LoVo (cell line): ENCODE results near the gene GADD45A.

Experiments used
- DNase-seq: peaks from one replicate; pipeline ENCODE4 v3.0.0-alpha.2; 2016; ENCODE audit warnings: low spot score

Gene GADD45A

GRCh38 chr1:67689267-67690017, 4.4 kb downstream of the GADD45A start:
- DNase-seq: no peak

GRCh38 chr1:67690018-67690363, 5.0 kb downstream of the GADD45A start:
- DNase-seq: no peak

GRCh38 chr1:67690411-67690810, 5.4 kb downstream of the GADD45A start:
- no peak for DNase-seq

- no peak for DNase-seq
Measured at GRCh38 chr1:67691712-67692111, 6.7 kb downstream of the GADD45A start.

GRCh38 chr1:67695963-67696362, 11.0 kb downstream of the GADD45A start:
- DNase-seq: no peak

GRCh38 chr1:67696708-67697107, 11.7 kb downstream of the GADD45A start:
- no peak for DNase-seq

- no peak for DNase-seq
Measured at GRCh38 chr1:67700220-67700619, 15.2 kb downstream of the GADD45A start.

- peak; percentile 75 for DNase-seq
Measured at GRCh38 chr1:67700692-67701410, 15.8 kb downstream of the GADD45A start.

DNA sequence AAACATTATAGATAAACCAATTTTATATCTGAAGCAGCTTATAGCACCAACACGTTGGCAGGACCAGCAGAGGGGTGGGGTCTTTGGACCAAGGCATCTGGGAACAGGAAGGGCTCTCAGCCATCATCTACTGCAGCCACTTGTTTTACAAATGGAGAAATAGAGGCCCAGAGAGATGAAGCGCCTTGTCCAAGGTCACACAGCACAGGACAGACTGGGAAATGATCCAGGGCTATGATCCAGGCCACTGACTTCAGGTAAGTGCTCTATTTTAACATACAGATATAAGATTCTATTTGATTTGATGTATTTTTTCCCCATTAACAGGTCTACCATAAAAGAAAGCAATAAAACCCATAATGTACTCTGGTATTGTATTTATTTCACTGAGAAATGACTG, 16.9 kb downstream of the GADD45A start:
- DNase-seq: no peak

- DNase-seq: no peak
Measured at GRCh38 chr1:67704351-67704750, 19.4 kb downstream of the GADD45A start.

DNA sequence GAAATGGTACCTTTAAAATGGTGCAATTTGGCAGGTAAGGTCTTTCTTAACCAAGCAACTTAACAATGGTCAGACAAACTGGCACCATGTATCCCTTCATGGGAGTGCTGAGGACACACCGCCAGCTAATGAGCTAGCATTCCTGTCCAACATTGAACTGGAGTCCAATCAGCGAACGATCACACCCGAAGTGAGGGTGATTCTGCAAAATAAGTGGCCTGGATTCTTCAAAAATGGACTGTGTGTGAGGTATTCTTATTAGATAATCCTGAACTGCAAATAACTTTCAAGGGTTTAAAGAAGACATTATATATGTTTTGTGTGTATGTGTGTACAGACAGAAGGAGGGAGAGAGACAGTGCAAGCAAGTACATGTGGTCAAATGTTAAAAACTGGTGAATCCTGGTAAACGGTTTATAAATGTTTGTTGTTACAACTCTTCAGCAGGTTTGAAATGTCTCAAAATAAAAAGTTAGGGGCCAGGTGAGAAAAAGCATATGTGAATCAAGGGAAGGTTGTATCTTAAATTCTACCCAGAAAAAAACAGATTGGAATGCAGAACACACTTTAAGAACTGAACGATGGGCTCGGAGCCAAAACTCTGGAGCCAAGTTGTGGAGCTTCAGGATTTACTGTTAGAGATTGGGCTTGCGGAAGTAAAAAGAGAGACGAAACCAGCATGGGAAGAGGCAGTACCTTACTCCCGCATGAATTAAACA, 20.9 kb downstream of the GADD45A start:
- no peak for DNase-seq

GRCh38 chr1:67708606-67709005, 23.6 kb downstream of the GADD45A start:
- no peak for DNase-seq

GRCh38 chr1:67710417-67710816, 25.4 kb downstream of the GADD45A start:
- DNase-seq: no peak

GRCh38 chr1:67711158-67711854, 26.3 kb downstream of the GADD45A start:
- DNase-seq: no peak

DNA sequence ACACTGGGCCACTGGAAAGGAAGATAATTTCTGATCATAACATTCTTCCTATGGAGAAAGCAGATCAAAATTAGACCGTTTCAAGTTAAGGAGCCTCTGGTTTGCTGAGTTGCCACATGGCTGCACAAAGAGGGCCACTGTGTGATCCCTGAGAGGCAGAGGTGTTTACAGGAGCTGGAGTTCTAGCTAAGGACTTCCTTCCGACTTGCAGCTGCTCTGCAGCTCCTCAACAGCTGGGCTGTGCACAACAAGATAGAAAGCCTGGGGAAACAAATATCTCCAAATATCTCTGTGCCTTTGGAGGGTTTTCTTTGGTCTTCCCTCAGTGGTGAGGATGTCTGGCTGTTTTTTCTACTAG, 26.8 kb downstream of the GADD45A start:
- no peak for DNase-seq

DNA sequence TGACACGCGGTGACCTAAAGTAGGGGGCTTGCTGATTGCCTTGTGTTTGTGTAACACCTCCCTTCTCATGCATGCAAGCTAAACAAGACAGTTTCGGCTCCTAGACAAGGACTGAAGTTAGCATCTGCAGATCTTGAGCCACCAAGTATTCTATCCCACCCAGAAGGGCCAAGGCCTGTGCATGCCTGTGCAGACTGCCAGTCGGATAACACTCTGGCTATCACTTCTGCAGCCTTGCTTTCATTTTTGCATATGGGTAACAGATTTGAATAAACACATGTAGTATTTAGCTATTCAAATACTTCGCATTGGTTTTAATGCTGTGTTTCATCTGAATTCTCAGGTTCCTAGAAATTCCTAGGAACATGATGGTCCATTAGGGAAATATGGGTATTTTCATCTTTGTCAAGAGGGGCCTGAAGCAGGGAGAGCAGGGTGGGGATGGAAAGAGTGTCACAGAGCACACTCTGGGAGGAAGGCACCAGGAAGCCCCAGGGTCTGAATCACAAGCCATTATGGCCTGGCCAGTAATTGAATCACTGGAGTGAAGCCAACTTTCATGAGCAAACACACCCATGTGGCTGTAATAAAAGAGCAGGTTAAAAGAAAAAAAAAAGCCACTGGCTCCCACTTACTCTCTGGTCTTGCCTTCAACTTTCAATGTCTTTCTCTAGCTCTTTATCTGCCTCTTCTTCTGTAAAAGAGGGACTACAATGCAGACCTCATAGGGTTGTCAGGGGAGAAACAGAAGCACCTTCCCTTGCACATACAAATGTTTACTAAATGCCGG, 28.3 kb downstream of the GADD45A start:
- DNase-seq: peak; percentile 94

- DNase-seq: no peak
Measured at GRCh38 chr1:67715819-67716218, 30.8 kb downstream of the GADD45A start.

- peak; percentile 83 for DNase-seq
Measured at GRCh38 chr1:67716800-67717199, 31.8 kb downstream of the GADD45A start.

- DNase-seq: peak; percentile 67
Measured at GRCh38 chr1:67717876-67718275, 32.9 kb downstream of the GADD45A start.

DNA sequence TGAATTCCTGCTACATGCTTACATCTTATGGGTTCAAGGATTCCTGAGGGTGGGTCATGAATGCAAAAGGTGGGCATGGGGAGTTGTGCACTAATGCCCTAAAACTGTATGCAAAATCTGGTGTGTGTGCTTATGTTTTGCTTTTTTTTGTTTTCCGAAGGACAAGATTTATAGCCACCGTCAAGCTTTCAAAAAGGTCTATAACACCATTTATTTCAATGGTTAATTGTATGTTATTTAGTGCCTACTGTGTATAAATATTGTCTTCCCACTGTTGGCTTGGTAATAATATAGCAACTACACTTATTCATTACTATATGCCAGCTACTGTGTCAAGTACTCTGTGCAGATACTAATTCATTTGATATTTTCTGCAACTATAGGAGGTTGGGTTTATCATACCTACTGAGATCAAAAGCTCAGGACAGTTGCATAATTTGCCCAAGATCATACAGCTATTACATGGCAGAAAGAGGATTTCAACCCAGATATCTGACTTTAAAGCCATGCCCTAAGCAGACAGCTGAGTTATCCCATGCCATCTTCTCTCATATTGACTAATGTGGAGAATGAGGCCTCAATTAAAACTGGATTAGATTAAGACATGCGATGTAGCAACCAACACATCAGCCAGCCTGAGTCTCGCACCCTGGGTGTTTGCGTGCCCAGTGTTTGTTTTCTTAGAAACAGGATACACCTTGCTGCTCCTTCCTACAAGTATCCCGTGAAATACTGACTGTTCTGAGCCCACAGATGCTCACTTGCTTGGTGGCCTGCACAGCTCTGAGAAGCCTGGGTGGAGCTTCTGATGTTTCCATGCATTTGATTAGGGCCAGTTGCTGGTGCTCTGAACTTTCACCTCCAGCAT, 34.6 kb downstream of the GADD45A start:
- DNase-seq: no peak

DNA sequence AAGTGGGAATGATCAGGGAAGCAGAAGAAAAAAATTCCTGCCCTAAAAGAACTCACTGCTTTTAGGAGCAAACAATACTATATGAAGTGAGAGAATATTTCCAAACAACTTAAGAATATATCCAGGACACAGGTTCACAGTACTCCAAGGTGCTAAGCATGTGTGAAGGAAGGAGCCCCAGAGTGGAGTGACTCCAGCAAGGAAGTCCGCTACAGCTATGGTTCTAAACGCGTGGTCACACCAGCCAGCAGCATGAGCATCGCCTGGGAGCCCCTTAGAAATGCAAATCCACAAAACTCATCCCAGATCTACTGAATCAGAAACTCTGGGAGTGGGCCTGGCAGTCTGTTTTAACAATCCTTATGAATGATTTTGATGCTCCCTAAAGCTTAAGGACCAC, 36.1 kb downstream of the GADD45A start:
- no peak for DNase-seq
